B cell (primary cell): ENCODE data around the gene STXBP6. TPM values are rescaled to one million over a fixed set of nuclear protein-coding genes. Genes with fewer than 3 reads are reported as not detected.

Source experiments
- ATAC-seq: fragments of 200-7000 bp; cut with Tn5 transposase; one replicate; pipeline ENCODE4 v1.10.0; 2021; ENCODE audit warnings: low read depth, mild to moderate bottlenecking, moderate number of reproducible peaks, moderate library complexity
- CTCF ChIA-PET: fragments of 350-600 bp; sonication (Branson Sonifier 250); formaldehyde crosslinking; loops from one replicate; lab custom pipeline; 2021; ENCODE audit warnings: antibody characterized with exemption, inconsistent platforms; lab: Charles Lee
- POLR2A ChIA-PET: fragments of 350-600 bp; sonication (Branson Sonifier 250); formaldehyde crosslinking; loops from one replicate; lab custom pipeline; 2021; ENCODE audit warnings: antibody characterized with exemption; lab: Charles Lee
- DNase-seq: peaks from one replicate; pipeline ENCODE4 v3.0.0; 2013
- H2AFZ ChIP-seq: 2 replicates; pipeline ENCODE4 v1.6.1; 2012; ENCODE audit warnings: mild to moderate bottlenecking, low read depth, low read length; ENCODE audit not compliant: insufficient read depth, poor library complexity, severe bottlenecking
- H3K27ac ChIP-seq, 2 donors: 1 replicate in 1 of 2; 2 replicates in 1 of 2; pipeline ENCODE4 v1.5.1; 2012 to 2013; ENCODE audit warnings: low read length in 2 of 2, mild to moderate bottlenecking in 2 of 2, moderate library complexity in 1 of 2
- H3K27me3 ChIP-seq, 4 experiments: fragments of 200-600 bp in 1 of 4; sonication (generic) in 1 of 4; replicated peaks in 1 of 4; 1 replicate in 2 of 4; 2 replicates in 2 of 4; pipeline versions ENCODE4 v1.6.1 to v1.7.0; 2013 to 2016; ENCODE audit warnings: low read length in 3 of 4, mild to moderate bottlenecking in 2 of 4, mixed read lengths in 1 of 4, moderate library complexity in 1 of 4; ENCODE audit not compliant: insufficient read depth in 4 of 4, control insufficient read depth in 3 of 4; ENCODE audit errors: control extremely low read depth in 1 of 4
- H3K36me3 ChIP-seq, 2 experiments: replicated peaks in 1 of 2; 1 replicate in 1 of 2; 2 replicates in 1 of 2; pipeline versions ENCODE4 v1.6.1 to v1.7.1; 2013; ENCODE audit warnings: low read length in 1 of 2; ENCODE audit not compliant: insufficient read depth in 2 of 2, control insufficient read depth in 1 of 2; ENCODE audit errors: control extremely low read depth in 1 of 2, extremely low read depth in 1 of 2
- H3K4me1 ChIP-seq, 2 donors: fragments of 200-600 bp in 1 of 2; sonication (generic) in 1 of 2; 1 replicate in 1 of 2; 2 replicates in 1 of 2; pipeline versions ENCODE4 v1.5.1 to v1.6.1; 2013 to 2017; ENCODE audit warnings: low read length in 2 of 2; ENCODE audit not compliant: control insufficient read depth in 2 of 2, insufficient read depth in 2 of 2
- H3K4me2 ChIP-seq: replicated peaks from 2 replicates; pipeline ENCODE3; 2012; ENCODE audit warnings: mild to moderate bottlenecking, low read depth, low read length; ENCODE audit not compliant: poor library complexity, severe bottlenecking
- H3K4me3 ChIP-seq, 5 experiments: fragments of 200-600 bp in 1 of 5; sonication (generic) in 1 of 5; 1 replicate in 3 of 5; 2 replicates in 2 of 5; pipeline versions ENCODE4 v1.5.1 to v1.7.0; 2011 to 2016; ENCODE audit warnings: low read length in 4 of 5, mild to moderate bottlenecking in 4 of 5, low read depth in 2 of 5, control low read depth in 1 of 5, moderate library complexity in 1 of 5; ENCODE audit not compliant: insufficient read depth in 1 of 5; ENCODE audit errors: control extremely low read depth in 1 of 5, extremely low read depth in 1 of 5
- H3K79me2 ChIP-seq: fragments of 200-600 bp; sonication (generic); one replicate; pipeline ENCODE4 v1.6.0; 2016; ENCODE audit warnings: low read length; ENCODE audit not compliant: control insufficient read depth, insufficient read depth
- H3K9ac ChIP-seq: fragments of 200-600 bp; sonication (generic); 2 replicates; pipeline ENCODE4 v1.6.1; 2017; ENCODE audit warnings: mild to moderate bottlenecking, low read length, moderate library complexity
- H3K9me3 ChIP-seq, 3 donors: one replicate each; pipeline versions ENCODE4 v1.6.1 to v1.7.1; 2013; ENCODE audit warnings: low read length in 2 of 3; ENCODE audit not compliant: control insufficient read depth in 2 of 3, insufficient read depth in 1 of 3; ENCODE audit errors: control extremely low read depth in 1 of 3
- H4K20me1 ChIP-seq: 2 replicates; pipeline ENCODE4 v1.6.0; 2012; ENCODE audit warnings: mild to moderate bottlenecking, low read length; ENCODE audit not compliant: insufficient read depth, control insufficient read depth, poor library complexity, severe bottlenecking
- H3K27ac Mint-ChIP-seq: one replicate; pipeline ENCODE4 v1.8.0; 2021; ENCODE audit warnings: mixed read lengths
- H3K27me3 Mint-ChIP-seq: one replicate; pipeline ENCODE4 v1.8.0; 2021; ENCODE audit warnings: mixed read lengths
- H3K4me1 Mint-ChIP-seq: one replicate; pipeline ENCODE4 v1.8.0; 2021; ENCODE audit warnings: mixed read lengths
- H3K4me3 Mint-ChIP-seq: one replicate; pipeline ENCODE4 v1.8.0; 2021; ENCODE audit warnings: mixed read lengths
- H3K9me3 Mint-ChIP-seq: one replicate; pipeline ENCODE4 v1.8.0; 2022; ENCODE audit warnings: mixed read lengths; ENCODE audit not compliant: insufficient read depth
- EZH2 ChIP-seq: IDR thresholded peaks from 2 replicates; pipeline ENCODE4 v1.6.1; 2012; ENCODE audit warnings: borderline replicate concordance, low read depth, mild to moderate bottlenecking, moderate library complexity, low read length; ENCODE audit not compliant: insufficient read depth, poor library complexity, severe bottlenecking
- WGBS: methylation state at CpG from one replicate; pipeline ENCODE4 v1.1.5; 2013; ENCODE audit warnings: missing lambda C conversion rate; ENCODE audit not compliant: insufficient coverage; 5-methylcytosine and 5-hydroxymethylcytosine counted together
- intact Hi-C: fragments of 100-400 bp; cut with micrococcal nuclease; formaldehyde crosslinking; loops from one replicate; pipeline ENCODE4 v1.10.0; 2022
- polyA plus RNA-seq: library from polyadenylated mRNA; depleted of rRNA; stranded (reverse); fragments of >200 nt; gene quantifications from 2 replicates; pipeline ENCODE4 v1.2.3, GENCODE V29; 2012
- total RNA-seq, 2 donors: library from RNA; stranded (reverse); fragments of 120-200 nt in 1 of 2; gene quantifications; 1 replicate in 1 of 2; 2 replicates in 1 of 2; pipeline versions ENCODE4 v1.2.3 to v1.2.4, GENCODE V29; 2013 to 2022
- TF ChIP-seq, protein P1 (sequence below): fragments of 200-600 bp; IDR thresholded peaks from one replicate; pipeline ENCODE4 v1.8.0; 2022; ENCODE audit warnings: antibody characterized with exemption, mild to moderate bottlenecking

The STXBP6 gene
- total and polyA plus RNA-seq, 2 donors (not counting 1 experiment from before 2014, with no cell fraction given) = 0.01 TPM; not detected in 1

DNA sequence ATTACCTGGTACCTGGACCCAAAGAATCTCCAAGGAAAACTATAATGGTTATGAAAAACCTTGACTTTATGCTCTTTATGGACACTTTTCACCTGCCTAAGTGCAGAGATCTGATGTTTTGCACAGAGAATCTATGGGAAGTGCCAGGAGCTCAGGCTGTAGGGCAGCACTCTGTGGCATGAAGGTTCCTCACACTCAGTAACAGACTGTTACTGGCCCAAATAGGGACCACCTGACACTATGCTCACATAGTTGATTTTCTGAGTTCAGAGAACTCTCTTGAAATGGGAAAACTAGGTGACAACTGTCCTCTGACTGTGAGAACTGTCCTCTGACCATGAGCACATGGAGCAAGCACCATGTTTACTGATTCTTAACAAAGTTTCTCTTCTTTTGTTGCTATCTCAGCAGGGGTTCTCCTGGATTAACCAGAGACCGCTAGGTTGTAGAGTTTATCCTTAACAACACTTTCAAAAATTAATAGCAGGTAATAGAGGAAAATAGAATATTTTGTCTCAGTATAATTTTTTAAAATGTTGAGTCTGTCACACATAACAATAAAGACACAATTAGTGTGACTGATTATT is 101.6 kb downstream of the STXBP6 start:
- ATAC-seq = no peak
- Mint-ChIP-seq H3K4me3 (no peak overlapping the region), H3K27ac (no peak overlapping the region), H3K4me1 (no peaks in the 10 kb centered on the region), H3K9me3 (no peaks in the 10 kb centered on the region), H3K27me3 (no peaks in the 10 kb centered on the region)
- Histone ChIP-seq H3K9ac (no peak overlapping the region), H3K27ac (no peak overlapping the region), H2AFZ (no peak overlapping the region), H3K9me3 (no peaks in the 10 kb centered on the region), H3K79me2 (no peaks in the 10 kb centered on the region), H3K36me3 (no peaks in the 10 kb centered on the region), H4K20me1 (no peaks in the 10 kb centered on the region), H3K27me3 (no peaks in the 10 kb centered on the region), H3K4me2 (no peak overlapping the region), H3K4me1 (no peaks in the 10 kb centered on the region), H3K4me3 (no peak overlapping the region)
- POLR2A ChIA-PET = no interaction called here
- WGBS = no CpG with 5 or more reads among the region's 1 CpG
- intact Hi-C loops = no loop called here
- no peak for DNase-seq
- no peak for TF ChIP-seq EZH2
- TF ChIP-seq, protein P1, sequence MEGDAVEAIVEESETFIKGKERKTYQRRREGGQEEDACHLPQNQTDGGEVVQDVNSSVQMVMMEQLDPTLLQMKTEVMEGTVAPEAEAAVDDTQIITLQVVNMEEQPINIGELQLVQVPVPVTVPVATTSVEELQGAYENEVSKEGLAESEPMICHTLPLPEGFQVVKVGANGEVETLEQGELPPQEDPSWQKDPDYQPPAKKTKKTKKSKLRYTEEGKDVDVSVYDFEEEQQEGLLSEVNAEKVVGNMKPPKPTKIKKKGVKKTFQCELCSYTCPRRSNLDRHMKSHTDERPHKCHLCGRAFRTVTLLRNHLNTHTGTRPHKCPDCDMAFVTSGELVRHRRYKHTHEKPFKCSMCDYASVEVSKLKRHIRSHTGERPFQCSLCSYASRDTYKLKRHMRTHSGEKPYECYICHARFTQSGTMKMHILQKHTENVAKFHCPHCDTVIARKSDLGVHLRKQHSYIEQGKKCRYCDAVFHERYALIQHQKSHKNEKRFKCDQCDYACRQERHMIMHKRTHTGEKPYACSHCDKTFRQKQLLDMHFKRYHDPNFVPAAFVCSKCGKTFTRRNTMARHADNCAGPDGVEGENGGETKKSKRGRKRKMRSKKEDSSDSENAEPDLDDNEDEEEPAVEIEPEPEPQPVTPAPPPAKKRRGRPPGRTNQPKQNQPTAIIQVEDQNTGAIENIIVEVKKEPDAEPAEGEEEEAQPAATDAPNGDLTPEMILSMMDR = no peak
- CTCF ChIA-PET = no interaction called here

DNA sequence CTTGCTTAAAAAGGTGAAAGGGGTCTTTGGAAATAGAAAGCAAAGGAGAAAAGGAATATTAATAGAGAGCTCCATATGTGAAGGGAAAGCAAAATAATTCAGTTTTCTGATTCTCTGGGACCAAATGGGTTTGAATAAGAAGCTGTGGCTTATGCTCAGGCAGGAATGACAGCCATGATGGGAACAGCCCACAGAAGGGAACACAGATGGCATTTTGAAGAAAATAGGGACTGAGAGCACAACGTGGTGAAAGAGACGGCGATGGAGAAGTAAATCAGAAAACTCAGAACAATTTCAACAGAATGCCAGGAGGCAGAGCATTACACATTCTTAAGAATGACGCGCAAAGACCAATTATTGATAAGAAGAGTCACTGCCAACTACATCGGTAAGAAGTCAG is 102.8 kb downstream of the STXBP6 start:
- Mint-ChIP-seq H3K9me3 (no peaks in the 10 kb centered on the region), H3K4me3 (no peak overlapping the region), H3K27me3 (no peaks in the 10 kb centered on the region), H3K27ac (no peak overlapping the region), H3K4me1 (no peaks in the 10 kb centered on the region)
- no peak overlapping the region for H2AFZ ChIP-seq
- H4K20me1 ChIP-seq = no peaks in the 10 kb centered on the region
- DNase-seq = no peak
- no peaks in the 10 kb centered on the region for H3K4me1 ChIP-seq
- no peaks in the 10 kb centered on the region for H3K36me3 ChIP-seq
- H3K79me2 ChIP-seq = no peaks in the 10 kb centered on the region
- POLR2A ChIA-PET = no interaction called here
- H3K9ac ChIP-seq = no peak overlapping the region
- WGBS = 100% methylated on average over 3 of the region's 6 CpGs
- CTCF ChIA-PET = no interaction called here
- H3K4me3 ChIP-seq = no peak overlapping the region
- H3K4me2 ChIP-seq = no peak overlapping the region
- H3K27me3 ChIP-seq = no peaks in the 10 kb centered on the region
- H3K9me3 ChIP-seq = no peaks in the 10 kb centered on the region
- ATAC-seq = no peak
- no peak overlapping the region for H3K27ac ChIP-seq
- intact Hi-C loops = no loop called here
- TF ChIP-seq EZH2 = no peak
- TF ChIP-seq, protein P1 = no peak
